ENCODE measurements around the gene KRT5.

Gene KRT5

DNA sequence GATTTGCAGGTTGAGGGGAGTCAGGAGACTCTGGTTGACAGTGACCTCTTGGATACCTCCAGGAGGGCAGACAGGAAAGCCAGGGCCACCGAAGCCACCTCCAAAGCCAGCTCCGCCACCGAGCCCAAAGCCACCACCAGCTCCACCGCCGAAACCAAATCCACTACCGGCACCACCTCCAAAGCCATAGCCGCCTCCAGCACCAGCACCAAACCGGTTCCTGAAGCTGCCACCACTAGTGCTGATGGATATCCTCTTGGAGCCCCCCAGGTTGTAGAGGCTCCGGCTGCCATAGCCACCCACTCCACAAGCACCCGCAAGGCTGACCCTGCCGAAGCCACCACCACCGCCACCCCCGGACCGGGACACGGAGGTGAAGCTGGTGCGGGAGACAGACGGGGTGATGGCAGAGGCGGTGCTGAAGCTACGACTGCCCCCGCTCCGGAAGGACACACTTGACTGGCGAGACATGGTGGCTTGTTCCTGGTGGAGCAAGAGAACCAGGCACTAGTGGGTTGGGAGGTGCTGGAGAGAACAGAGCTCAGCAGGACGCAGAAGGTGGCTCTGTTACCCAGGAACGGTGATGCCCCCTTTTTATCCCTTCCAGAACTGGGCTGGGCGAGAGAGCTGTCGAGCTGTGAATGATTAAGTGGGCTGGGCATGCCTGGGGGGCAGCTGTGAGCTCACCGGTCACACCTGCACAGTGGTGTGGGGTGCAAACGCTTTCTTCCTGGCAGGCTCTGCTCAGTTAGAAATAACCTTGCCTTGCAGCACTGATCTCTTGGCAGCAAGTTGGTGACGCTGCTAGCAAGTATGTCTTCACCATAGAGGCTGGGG lies at the start of gene KRT5:
TSS of gene KRT5 (minus strand) at position 569 of the 837 bp plus-strand sequence. CDS start at position 471, 98 bp downstream.
- no peak for FAIRE-seq

DNA sequence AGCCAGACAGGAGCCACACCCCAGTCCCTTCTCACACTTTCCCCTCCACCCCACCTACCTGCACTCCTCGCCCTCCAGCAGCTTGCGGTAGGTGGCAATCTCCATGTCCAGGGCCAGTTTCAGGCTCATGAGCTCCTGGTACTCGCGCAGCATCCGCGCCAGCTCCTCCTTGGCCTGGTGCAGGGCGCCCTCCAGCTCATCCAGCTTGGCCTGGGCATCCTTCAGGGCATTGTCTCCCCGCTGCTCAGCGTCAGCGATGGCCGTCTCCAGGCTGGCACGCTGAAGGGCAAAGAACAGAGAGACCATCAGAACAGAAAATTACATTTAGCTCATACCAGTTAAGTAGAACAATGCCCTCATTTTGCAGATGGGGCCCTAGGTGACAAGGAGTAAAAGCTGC lies 47.9 kb upstream of the KRT5 start:
- no peak for FAIRE-seq

DNA sequence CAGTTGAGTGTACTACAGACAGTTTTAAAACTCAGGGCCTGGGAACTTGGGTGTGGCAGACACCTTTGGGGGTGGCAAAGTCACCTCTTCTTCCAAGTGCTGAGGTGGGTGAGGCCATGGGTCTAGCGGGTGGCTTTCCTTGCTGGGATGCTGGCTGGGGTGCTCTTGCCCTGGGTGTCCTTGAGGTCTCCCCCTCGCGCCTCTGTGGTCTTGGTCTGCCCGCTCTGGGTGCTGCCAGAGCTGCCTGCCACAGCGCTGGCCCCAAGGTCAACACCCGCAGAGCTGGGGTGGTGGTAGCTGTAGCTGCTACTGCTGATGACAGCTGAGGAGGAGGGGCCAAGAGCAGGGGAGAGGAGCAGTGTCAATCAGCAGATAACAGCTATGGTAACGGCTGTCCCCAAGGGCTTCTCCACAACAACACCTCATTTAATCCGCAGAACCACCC lies 46.7 kb upstream of the KRT5 start:
- no peak for FAIRE-seq

DNA sequence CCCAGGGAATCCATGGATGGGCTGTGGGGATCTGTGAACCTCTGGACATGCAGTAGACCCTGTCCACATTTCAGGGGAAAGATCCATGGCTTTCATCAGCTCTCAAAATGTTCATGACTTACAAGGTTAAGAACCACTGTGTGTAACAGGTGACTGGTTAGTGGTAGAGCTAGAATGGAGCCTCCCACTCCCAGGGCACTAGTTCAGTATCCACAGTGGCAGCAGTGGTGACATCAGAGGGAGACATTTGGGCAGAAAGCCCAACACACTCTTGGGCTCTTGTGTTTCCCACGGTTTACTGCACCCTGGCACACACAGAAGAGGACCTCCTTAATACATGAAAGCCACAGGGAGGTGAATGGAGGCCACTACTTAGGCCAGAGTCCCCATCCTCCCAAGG lies 44.4 kb upstream of the KRT5 start:
- FAIRE-seq = no peak

DNA sequence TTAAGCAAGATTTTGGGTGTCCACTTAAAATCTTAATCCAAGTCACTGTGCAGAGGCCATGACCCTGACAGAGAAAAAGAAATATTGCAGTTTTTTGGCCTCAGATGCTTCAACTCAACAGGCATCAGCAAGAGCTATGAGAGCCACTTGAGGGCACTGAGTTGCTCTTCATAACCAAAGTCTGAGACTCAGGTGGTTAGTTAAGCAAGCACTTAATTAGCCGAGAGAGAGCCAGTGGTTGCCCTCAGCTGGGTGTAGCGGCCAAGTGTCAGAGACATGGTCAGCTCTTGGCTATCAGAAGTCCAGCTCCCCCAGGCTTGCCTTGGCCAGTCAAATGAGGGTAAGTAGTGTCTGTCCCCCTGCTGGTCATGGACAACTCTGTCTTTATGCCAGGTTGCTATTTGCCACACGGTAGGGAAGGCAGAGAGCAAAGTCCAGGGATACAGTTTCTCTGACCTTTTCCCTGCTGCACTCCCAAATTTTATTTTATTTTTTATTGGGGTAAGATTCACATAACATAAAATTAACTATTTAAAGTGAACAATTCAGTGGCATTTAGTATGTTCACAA lies 41.8 kb upstream of the KRT5 start:
- no peak for FAIRE-seq

DNA sequence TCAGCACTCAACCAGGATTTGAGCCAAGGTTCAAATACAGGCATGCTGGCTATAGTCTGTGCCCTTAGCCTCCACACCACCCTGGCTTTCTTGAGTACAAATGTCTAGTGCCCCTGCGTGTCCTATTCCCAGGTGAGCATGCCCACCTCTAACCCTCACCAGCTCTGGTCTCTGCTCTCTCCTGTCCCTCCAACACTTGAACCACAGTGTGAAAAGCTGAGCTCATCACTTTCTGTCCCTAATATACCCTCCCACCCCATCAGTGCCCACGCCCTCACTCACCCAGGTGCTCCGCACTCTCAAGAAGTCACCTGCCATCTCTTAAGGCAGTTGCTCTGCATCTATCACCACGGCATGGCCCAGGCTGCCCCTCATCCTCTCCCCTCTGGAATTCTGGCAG lies 39.8 kb upstream of the KRT5 start:
- FAIRE-seq = no peak

DNA sequence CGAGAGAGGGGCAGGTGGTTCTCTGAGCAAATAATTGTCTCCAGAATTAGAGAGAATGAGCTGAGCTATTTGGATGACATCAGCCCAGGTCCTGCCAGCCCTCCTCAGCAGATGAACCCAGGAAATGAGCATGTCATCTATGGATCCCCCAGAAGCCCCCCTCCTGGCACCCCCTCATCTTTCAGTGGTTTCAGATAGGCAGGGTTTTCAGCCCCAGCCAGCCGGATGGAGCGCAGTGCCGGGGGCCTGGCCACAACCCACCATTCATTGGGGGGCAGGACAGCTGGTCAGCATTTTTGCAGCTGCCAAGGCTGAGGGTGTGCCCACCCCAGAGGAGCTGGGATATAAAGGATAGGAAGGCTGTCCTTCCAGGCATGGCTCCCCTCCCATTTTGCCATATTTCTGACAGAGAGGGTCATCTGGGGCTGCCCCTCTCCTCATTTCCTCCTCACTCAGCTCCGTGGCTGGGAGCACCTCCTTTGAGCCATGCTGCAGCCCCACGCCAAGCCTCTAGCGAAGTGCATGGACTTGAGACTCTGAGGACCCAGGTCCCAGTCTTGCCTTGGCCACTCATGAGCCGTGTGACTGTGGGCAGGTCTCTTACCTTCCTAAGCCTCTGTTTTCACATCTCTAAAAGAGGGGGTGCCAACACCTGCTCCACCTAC lies 38.7 kb upstream of the KRT5 start:
- no peak for FAIRE-seq

DNA sequence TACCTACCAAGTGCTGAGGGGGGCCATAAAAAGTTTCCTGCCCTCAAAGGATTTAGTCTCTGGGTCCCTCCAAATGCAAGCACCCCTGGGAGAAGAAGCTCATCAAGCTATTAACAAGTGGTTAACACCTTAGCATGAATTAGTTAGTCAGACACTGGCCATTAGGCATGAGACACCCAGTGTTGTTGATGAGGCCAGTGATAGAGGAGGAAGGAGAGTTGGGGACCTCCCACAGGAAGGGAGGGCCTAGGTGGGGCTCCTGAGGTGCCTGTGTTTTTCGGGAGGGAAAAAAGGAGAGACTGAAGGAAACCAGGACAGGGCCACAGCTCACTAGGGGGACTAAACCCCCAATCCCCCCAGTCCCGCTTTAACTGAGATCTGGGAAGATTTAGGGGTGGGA lies 37.3 kb upstream of the KRT5 start:
- FAIRE-seq = no peak

DNA sequence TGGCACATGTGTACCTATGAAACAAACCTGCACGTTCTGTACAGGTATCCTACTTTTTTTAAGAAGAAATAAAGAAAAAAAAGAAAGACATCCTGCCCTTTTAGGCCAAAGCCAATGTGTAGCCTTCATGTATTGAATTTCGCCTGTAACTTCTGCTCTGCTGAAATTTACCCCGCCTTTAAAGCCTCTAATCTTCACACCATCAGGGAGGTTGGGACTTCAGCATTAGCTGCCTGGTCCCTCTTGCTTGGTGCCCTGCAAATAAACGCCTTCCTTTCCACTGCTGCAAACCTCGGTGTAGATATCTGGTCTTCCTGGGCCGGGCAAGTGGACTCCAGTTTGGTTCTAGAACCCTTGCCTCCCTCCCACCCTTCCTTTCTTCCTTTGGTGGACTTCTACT lies 35.4 kb upstream of the KRT5 start:
- FAIRE-seq = no peak

DNA sequence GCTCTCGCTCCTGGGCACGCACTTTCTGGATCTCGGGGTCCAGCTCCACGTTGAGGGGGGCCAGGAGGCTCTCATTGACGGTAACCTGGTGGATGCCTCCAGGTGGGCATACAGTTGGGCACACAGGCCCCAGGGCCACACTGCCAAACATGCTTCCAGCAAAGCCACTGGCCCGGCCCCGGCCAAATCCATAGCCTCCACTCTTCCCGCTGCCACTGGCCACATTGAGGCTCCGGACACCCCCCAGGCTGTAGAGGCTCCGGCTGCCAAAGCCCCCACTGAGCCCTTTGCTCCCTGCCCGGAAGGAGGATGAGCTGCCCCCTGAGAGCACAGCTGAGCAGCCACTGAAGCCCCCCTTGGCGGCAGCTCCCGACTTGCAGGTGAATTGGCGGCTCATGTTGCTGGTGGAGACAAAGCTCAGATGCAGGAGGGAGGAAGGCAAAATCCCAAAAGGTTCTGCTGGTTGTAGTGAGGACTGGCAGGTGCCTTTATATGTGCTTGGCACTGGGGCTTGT lies 32.5 kb upstream of the KRT5 start, which contains the start of gene KRT71:
TSS of gene KRT71 (minus strand) at position 465 of the 515 bp plus-strand sequence. CDS start at position 397, 68 bp downstream.
- no peak for FAIRE-seq

DNA sequence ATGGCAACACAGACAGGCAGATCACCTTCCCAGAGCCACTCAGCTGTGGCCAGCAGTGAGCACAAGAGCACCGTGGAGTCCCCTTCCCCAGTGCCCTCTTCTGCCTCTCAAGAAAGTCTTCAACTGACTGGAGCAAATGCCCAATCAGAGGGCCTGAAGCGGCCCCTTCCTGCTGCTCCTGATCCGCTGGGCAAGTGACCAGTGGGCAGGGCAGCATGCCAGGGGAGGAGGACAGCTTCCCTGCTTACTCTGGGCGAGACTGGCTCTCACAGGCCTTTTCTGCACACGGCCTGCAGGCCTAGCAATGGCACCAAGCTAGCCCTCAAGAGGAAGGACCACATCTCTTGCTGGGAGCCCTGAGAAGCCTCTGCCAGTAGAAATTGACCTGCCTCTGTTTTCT lies 31.9 kb upstream of the KRT5 start:
- no peak for FAIRE-seq

DNA sequence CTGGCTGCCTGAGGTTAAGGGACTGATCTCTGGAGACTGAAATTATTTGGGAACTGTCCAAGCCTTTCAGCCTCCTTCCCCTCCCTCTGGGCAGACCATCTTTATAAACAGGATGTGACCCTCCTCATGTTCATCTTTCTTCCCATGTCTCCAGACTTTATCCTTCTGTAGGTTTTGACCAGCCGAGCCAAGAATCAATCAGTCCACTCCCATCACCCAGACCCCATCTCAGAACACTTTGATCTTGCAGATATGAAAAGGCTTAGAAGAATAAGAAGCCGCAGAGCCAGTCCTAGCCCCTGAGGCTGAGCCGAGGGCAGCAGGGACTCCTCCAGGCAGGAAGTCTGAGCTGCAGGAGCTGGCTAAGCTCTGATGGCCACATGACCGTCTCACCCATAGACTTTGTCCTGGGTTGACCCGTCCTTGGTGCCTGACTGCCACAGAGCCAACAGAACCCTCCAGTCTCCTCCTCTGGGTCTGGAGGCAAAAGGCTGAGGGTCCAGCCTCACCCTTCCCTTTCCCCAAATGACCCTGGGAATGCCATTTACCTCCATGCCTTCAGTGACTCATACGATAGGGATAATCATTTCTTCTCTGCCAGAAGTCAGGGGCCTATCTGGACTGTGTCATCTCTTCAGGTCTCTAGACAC lies 31.1 kb upstream of the KRT5 start:
- FAIRE-seq = no peak

DNA sequence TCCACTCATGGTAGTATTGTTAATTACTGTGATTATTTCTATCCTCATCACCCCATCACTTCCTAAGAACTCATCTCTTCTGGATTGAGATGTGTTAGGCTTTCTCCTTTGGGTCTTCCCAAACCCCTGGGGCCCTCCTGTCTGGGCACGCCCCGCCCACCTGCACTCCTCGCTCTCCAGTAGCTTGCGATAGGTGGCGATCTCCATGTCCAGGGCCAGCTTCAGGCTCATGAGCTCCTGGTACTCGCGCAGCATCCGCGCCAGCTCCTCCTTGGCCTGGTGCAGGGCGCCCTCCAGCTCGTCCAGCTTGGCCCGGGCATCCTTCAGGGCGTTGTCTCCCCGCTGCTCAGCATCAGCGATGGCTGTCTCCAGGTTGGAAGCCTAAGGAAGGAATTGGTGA lies 25.9 kb upstream of the KRT5 start:
- FAIRE-seq = no peak

DNA sequence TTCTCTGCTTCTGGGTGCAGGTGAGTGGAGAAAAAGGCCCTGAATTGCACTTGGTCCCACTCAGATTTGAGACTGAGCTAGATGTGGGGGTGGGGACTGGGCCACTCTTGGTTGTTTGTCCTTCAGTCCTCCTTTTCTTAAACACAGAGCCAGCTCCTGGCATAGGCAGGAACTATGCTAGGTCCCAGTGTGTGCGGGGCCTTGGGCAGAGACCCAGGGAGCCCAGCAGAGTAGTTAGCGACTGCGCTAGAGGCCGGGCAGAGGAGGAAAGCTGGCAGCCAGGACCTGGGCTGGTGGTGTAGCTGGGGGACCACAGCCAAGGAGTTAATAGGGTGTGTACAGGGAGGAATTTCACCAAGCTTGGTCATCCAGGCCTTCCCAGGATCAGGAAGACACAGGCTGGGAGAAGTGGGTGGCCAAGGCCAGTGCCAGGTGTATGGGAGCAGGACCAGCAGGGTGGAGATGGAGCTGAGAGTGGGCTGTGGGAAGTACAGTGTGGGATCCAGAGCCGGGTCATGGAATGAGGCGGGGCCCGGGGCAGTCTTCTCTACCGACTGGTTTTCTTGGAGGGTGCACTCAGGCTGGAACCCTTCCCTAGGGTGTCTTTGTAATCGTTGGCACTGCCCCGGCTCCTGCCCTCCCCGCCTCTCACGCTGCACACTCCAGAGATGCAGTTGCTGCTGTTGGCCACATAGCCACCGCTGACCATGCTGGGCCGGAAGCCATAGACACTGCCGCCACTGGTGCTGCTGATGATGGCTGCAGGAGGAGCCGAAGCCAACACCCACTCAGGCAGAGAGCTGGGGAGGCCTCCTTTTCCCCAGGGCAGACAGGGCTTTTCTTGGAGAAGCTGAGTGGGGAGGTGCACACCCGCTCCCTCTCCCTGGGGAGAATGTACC lies 24.0 kb upstream of the KRT5 start:
- no peak for FAIRE-seq

DNA sequence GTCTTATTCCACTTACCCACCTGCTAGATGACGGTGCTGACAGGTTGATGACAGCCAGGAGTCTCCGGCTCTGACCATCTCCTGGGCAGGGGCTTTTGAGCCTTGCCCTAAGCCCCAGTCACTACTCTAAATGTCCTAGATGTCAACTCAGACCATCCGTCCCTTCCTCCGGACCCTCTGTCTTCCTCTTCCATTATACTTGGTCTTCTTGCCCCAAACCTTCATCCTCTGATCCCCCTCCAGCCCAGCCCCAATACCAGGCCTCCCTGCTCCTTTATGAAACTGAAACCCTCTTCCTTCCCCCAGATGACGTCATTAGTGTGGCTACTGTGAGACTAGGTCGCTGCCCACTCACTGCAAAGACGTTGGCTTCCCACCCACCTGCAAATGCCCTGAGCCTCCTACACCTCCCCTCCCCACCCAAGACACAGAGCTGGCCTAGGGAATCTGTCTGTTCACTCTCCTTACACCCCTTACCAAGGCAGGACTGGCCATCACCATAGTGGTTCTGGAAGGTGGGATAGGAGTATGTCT lies 22.7 kb upstream of the KRT5 start:
- FAIRE-seq = no peak

DNA sequence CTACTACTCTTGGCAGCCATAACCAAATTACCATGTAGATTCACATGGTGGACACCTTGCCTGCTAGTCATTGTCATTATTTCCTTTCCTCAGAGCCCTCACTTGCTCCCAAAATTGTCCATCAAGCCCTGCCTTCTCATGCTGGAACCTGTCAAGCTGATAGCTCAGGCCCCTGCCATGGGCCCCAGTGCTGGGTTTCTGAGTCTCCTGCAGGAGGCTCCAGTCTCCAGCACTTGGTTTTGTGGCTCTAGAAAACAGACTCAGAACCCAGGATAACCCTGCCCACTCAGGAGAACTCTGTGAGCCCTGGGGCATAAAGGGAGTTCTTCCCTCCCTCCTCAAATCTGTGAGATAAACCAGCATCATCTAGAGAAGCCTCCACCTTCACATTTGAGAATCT lies 22.0 kb upstream of the KRT5 start:
- no peak for FAIRE-seq

DNA sequence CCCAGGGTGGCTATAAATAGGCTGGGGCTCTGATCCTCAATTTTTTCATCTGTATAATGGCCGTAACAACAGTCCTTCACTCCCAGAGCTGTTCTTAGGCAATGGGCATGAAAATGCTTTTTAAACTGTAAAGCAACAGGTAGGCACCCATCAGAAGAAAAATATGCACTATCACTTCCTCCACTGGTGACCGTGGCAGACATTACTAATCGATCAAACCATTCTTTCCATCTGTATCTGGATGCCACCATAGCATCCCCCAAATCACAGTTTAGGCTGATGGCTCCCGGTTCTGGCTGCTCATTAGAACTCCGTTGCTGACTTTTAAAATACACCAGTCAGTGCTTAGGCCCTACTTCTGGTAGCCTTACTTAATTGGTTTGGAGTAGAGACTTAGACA lies 21.5 kb upstream of the KRT5 start:
- FAIRE-seq = no peak

DNA sequence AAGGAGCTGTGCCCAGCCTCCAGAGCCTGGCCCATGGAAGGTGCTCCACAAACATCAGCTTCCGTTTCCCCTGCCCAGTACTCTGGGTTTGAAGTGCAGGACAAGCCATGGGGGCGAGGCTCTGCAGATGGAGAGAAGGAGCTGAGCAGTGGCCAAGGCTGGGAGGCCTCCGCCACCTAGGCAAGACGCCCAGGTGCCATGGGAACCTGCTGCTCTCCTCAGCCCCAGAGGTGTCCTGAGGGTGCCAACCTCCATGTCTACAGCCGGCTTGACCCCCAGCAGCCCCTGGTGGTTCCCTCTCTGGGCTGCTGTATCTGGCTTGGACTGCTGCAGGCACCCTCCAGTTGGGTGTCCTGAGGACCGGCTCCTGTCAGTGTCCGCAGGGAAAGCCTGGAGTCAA lies 20.3 kb upstream of the KRT5 start:
- FAIRE-seq = no peak

DNA sequence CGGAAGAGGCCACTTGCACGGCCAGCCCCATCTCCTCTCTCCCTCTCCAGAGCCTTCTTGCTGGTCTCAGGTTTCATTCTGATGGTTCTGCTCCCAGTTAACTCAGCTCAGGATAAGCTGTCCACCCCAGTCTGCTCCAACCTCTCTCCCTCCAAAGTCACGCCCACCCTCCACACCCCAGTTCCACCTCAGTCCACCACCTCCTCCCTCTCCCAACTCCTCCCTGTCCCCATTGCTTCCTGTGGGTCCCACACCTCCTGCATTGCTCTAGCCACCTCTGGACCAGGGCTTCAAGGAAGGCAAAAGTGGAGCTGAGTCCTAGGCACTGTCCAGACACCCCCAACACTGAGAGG lies 19.6 kb upstream of the KRT5 start:
- FAIRE-seq = no peak

DNA sequence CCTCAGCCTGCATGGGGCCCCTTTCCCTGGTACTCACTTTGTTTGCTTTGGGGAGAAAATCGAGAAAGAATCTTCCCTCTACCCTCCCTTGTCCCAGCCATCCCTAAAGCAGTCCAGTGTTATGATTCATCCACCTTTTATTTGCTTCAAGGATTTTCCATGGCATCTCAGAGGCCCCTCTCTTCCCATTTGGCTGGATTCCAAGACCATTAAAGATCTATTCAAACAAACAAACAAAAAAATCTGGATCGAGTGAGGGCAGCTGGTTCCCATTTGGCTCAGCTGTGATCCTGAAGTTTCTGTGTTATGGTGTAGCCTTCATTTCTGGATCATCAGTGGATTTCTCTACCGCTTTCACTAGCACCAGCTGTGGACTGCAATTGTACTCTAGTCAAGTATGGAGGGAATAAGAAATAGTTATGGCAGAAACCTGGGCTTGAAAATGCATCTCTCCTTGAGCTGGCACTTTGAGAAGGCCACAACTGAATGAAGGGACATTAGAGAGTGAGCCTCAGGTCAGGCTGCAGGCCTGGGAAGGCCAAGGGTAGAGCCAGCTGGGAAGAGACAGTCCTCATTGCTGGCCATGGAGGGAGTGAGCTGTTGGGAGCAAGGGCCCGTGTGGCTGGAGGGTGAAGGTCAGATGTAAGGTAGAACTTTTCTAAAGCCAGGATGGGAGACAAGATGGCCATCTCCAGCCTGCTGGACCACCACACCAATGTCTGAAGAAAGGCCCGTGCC lies 19.1 kb upstream of the KRT5 start:
- no peak for FAIRE-seq

DNA sequence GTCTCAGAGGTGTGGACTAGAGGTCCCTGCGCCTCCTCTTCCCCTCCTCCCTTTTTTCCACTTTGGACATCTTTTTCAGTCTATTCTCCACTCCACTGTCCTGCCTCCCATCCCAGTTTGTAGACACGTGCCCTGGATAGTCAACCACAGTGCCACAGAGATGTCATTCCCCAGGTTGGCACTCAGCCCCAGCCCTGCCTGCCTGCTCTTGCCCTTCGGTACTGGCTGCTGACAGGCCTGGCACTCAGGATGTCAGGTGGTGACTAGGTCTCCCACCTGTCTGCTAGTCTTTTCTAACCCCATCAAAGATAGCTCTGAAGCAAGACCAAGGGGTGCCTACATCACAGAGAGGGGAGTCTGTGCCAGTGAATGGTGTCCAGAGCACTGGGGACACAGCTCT lies 16.9 kb upstream of the KRT5 start:
- no peak for FAIRE-seq
